ENCODE data around the gene TMCO5A.

DNA sequence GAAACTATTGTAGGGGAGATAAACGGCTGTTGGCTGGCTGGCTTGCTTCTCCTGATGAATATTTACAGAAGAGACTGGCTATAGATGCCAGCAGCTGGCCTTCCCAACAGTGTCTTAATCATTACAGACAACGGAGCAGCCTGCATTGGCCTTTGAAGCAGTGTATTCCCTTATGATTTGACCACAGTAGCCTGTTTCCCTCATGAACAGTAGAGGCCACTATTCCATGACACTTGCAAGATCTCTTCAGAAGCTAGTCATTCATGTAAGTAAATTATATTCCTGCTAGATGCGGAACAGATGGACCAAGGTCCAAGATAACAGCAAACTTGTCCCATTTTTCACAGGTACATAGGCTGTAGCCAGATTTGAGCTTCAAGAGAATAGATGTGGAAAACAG is 47.3 kb downstream of the TMCO5A start:
- TF ChIP-seq, protein P1, sequence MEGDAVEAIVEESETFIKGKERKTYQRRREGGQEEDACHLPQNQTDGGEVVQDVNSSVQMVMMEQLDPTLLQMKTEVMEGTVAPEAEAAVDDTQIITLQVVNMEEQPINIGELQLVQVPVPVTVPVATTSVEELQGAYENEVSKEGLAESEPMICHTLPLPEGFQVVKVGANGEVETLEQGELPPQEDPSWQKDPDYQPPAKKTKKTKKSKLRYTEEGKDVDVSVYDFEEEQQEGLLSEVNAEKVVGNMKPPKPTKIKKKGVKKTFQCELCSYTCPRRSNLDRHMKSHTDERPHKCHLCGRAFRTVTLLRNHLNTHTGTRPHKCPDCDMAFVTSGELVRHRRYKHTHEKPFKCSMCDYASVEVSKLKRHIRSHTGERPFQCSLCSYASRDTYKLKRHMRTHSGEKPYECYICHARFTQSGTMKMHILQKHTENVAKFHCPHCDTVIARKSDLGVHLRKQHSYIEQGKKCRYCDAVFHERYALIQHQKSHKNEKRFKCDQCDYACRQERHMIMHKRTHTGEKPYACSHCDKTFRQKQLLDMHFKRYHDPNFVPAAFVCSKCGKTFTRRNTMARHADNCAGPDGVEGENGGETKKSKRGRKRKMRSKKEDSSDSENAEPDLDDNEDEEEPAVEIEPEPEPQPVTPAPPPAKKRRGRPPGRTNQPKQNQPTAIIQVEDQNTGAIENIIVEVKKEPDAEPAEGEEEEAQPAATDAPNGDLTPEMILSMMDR (IDR thresholded peaks at IDR 0.05; ENCODE audit: insufficient read depth, low read depth, low read length), result peak; percentile 43
- TF ChIP-seq EZH2 (IDR thresholded peaks at IDR 0.05; ENCODE audit: insufficient read depth, low read length), result no peak
